ENCODE results near the gene OR52A1.
"Not testable (repeated sequence)": the region's sequence is repeated elsewhere in the genome, so short reads cannot be mapped to it uniquely, and the experiment has no call there.

OR52A1 gene

DNA sequence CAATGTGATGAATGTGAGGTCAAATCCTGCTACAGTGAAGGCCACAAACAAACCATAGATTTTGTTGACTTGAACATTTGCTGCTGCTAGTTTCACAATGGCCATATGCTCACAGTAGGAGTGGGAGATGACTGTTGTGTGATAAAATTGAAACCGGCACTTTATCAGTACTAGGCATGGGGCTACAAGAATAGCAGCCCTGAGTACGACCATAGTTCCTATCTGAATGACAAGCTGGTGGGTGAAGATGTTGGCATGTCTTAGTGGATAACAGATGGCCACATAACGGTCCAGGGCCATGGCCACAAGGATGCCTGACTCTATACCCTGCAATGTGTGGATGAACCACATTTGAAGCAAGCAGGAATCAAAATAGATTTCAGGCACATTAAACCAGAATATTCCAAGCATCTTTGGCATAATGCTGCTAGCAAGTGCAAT lies 2.8 kb downstream of the OR52A1 start:
- intact Hi-C loops (cut with DNase I; ENCODE audit: low total_unique reads): no loop called here

DNA sequence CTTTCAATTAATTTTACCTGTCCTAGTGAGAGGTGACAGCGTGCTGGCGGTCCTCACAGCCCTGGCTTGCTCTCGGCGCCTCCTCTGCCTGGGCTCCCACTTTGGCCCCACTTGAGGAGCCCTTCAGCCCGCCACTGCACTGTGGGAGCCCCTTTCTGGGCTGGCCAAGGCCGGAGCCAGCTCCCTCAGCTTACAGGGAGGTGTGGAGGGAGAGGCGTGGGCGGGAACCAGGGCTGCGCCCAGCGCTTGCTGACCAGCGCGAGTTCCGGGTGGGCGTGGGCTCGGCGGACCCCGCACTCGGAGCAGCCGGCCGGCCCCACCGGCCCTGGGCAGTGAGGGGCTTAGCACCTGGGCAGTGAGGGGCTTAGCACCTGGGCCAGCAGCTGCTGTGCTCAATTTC lies 10.4 kb downstream of the OR52A1 start:
- intact Hi-C loops (cut with DNase I; ENCODE audit: low total_unique reads); H3K36me3 ChIP-seq; H3K4me3 ChIP-seq; DNase-seq; H3K9me3 ChIP-seq; H3K4me1 ChIP-seq; H3K27me3 ChIP-seq; H3K27ac ChIP-seq: not testable (repeated sequence)

More for the DNA sequence above, 2.8 kb downstream of the OR52A1 start:
- H3K4me3 ChIP-seq: no peak overlapping the region
- no peak overlapping the region for H3K27ac ChIP-seq
- no peaks in the 10 kb centered on the region for H3K4me1 ChIP-seq
- no peaks in the 10 kb centered on the region for H3K9me3 ChIP-seq
- DNase-seq: no peak
- H3K27me3 ChIP-seq: no peaks in the 10 kb centered on the region
- TF ChIP-seq, protein P1, sequence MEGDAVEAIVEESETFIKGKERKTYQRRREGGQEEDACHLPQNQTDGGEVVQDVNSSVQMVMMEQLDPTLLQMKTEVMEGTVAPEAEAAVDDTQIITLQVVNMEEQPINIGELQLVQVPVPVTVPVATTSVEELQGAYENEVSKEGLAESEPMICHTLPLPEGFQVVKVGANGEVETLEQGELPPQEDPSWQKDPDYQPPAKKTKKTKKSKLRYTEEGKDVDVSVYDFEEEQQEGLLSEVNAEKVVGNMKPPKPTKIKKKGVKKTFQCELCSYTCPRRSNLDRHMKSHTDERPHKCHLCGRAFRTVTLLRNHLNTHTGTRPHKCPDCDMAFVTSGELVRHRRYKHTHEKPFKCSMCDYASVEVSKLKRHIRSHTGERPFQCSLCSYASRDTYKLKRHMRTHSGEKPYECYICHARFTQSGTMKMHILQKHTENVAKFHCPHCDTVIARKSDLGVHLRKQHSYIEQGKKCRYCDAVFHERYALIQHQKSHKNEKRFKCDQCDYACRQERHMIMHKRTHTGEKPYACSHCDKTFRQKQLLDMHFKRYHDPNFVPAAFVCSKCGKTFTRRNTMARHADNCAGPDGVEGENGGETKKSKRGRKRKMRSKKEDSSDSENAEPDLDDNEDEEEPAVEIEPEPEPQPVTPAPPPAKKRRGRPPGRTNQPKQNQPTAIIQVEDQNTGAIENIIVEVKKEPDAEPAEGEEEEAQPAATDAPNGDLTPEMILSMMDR (IDR thresholded peaks at IDR 0.05): no peak
- H3K36me3 ChIP-seq: no peaks in the 10 kb centered on the region

DNA sequence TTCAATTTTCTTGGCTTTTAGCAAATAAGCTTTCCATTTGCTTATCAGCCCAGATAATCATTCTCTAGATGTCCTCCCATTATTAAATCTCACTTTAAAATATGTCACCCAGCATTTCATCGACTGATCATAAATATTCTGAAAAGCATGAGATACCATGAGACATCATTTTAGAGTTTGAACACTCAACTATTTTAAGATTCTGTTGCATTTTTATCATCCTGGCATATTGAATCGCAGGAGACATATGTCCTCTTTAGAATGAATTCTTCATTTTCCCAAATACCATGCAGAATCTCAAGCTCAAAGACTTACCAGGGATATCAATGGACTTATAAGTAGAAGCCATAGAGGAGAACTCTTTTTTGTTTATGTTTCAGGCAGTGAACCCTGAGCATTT lies 16.6 kb downstream of the OR52A1 start, which contains the start of gene OR52A5:
TSS of gene OR52A5 (minus strand) at position 361 of the 400 bp plus-strand sequence. CDS start 5,714 bp downstream, outside the sequence.
- no peak for DNase-seq
- Histone ChIP-seq H3K9me3 (no peaks in the 10 kb centered on the region), H3K27me3 (no peaks in the 10 kb centered on the region), H3K4me3 (no peak within 1 kb of the TSS), H3K4me1 (no peaks in the 10 kb centered on the region), H3K27ac (no peak within 1 kb of the TSS), H3K36me3 (no peaks in the 10 kb centered on the region)
- intact Hi-C loops (cut with DNase I; ENCODE audit: low total_unique reads): no loop called here
- TF ChIP-seq, protein P1 (IDR thresholded peaks at IDR 0.05): no peak

DNA sequence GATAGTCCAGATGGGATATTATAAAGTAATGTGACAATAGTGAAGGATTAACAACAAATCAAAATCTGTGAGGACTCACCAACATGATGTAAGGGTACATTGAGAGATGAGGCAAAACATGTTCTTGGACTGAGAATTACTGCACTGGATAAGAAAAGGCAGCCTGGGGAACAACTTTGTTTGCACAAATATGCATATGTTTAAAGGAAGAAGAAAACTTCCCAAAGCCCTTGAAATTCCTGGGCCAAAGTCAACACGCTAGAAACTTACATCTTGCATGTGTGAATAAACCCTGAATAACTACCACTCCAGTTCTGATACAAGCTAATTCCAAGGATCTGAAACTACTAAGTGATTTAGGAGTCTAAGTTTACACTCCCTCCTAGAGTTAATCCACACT lies 17.5 kb downstream of the OR52A1 start:
- no peak for DNase-seq
- Histone ChIP-seq H3K9me3 (no peaks in the 10 kb centered on the region), H3K36me3 (no peaks in the 10 kb centered on the region), H3K27me3 (no peaks in the 10 kb centered on the region), H3K27ac (no peak overlapping the region), H3K4me1 (no peaks in the 10 kb centered on the region), H3K4me3 (no peak overlapping the region)
- TF ChIP-seq, protein P1 (IDR thresholded peaks at IDR 0.05): no peak
- intact Hi-C loops (cut with DNase I; ENCODE audit: low total_unique reads): no loop called here

DNA sequence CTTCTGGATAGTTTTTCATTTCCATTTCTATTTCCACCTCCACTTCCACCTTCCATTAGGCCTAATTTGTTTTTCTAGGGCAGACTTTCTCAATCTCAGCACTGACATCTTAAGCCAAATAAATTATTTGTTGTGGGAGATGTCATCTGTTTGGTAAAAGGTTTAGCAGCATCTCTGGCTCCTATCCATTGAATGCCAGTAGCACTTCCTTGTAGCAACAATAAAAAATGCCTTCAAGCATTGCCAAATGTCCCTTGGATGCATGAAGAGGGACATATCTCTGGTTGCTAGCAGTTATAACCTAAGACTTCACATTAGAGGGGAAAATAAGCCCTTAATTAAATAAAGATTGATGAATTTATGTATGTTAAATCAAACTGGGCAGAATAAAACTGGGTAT lies 18.3 kb downstream of the OR52A1 start:
- Histone ChIP-seq H3K36me3 (no peaks in the 10 kb centered on the region), H3K27ac (no peak overlapping the region), H3K27me3 (no peaks in the 10 kb centered on the region), H3K9me3 (no peaks in the 10 kb centered on the region), H3K4me1 (no peaks in the 10 kb centered on the region), H3K4me3 (no peak overlapping the region)
- intact Hi-C loops (cut with DNase I; ENCODE audit: low total_unique reads): no loop called here
- TF ChIP-seq, protein P1 (IDR thresholded peaks at IDR 0.05): no peak
- no peak for DNase-seq

DNA sequence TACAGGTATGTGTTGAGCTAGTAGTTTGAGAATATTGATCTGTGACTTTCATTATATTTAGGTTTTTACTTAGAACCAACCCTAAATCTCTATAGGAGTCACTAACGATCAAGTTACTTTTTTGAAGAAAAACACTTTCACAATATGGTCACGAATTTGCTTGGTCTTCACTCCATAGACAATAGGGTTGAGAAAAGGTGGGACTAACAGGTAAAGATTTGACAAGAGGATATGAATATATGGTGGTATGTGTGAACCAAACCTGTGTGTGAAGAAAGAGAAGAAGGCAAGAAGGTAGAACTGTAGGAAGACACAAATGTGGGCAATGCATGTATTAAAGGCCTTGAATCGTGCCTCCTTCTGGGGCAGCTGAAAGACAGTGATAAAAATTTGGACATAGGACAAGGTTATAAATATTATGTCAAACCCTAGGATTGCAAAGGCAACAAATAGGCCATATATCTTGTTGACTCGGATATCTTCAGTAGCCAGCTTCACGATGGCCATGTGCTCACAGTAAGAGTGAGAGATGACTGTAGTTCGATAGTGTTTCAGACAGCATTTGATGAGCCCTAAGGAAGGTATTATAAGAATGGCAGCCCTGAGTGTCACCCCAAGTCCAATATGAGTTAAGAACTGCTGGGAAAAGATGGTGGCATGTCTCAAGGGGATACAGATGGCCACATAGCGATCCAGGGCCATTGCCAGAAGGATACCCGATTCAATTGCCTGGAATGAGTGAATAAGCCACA lies 22.8 kb downstream of the OR52A1 start:
- Histone ChIP-seq H3K4me3 (no peak overlapping the region), H3K27me3 (no peaks in the 10 kb centered on the region), H3K4me1 (no peaks in the 10 kb centered on the region), H3K9me3 (no peaks in the 10 kb centered on the region), H3K36me3 (no peaks in the 10 kb centered on the region), H3K27ac (no peak overlapping the region)
- DNase-seq: no peak
- TF ChIP-seq, protein P1 (IDR thresholded peaks at IDR 0.05): no peak
- intact Hi-C loops (cut with DNase I; ENCODE audit: low total_unique reads): no loop called here
